Trophoblast cell (in vitro differentiated cells and primary cell): Measurements from ENCODE around the gene SORT1.

Source experiments
- DNase-seq, 2 donors: peaks; one replicate each; pipeline ENCODE4 v3.0.0-alpha.2; 2016
- H2AFZ ChIP-seq: 2 replicates; pipeline ENCODE4 v1.6.1; 2013; ENCODE audit warnings: low read length, moderate library complexity, mild to moderate bottlenecking; ENCODE audit not compliant: insufficient read depth, poor library complexity
- H2AK5ac ChIP-seq: 2 replicates; pipeline ENCODE4 v1.6.1; 2013; ENCODE audit warnings: mild to moderate bottlenecking, low read length
- H2BK120ac ChIP-seq: 2 replicates; pipeline ENCODE4 v1.6.1; 2013; ENCODE audit warnings: low read length, mild to moderate bottlenecking, moderate library complexity; ENCODE audit not compliant: insufficient read depth, poor library complexity
- H2BK12ac ChIP-seq: 2 replicates; pipeline ENCODE4 v1.6.1; 2013; ENCODE audit warnings: mild to moderate bottlenecking, low read length, moderate library complexity
- H2BK5ac ChIP-seq: 2 replicates; pipeline ENCODE4 v1.6.1; 2013; ENCODE audit warnings: low read length, low read depth, moderate library complexity, mild to moderate bottlenecking; ENCODE audit not compliant: poor library complexity
- H3K14ac ChIP-seq: 2 replicates; pipeline ENCODE4 v1.6.1; 2013; ENCODE audit warnings: mild to moderate bottlenecking, low read length
- H3K18ac ChIP-seq: 2 replicates; pipeline ENCODE4 v1.6.1; 2013; ENCODE audit warnings: mild to moderate bottlenecking, low read length
- H3K23ac ChIP-seq: 2 replicates; pipeline ENCODE4 v1.6.1; 2013; ENCODE audit warnings: low read length
- H3K27ac ChIP-seq: 2 replicates; pipeline ENCODE4 v1.5.1; 2013; ENCODE audit warnings: low read depth, mild to moderate bottlenecking, inconsistent platforms, low read length, moderate library complexity
- H3K27me3 ChIP-seq: 2 replicates; pipeline ENCODE4 v1.6.1; 2013; ENCODE audit warnings: inconsistent platforms, mild to moderate bottlenecking, low read length, moderate library complexity; ENCODE audit not compliant: insufficient read depth
- H3K36me3 ChIP-seq, 2 experiments: 1 replicate in 1 of 2; 2 replicates in 1 of 2; pipeline ENCODE4 v1.6.1; 2013; ENCODE audit warnings: low read length in 2 of 2, mild to moderate bottlenecking in 2 of 2, moderate library complexity in 1 of 2; ENCODE audit not compliant: insufficient read depth in 2 of 2, control insufficient read depth in 1 of 2
- H3K4ac ChIP-seq: 2 replicates; pipeline ENCODE4 v1.6.1; 2013; ENCODE audit warnings: low read depth, mild to moderate bottlenecking, low read length, moderate library complexity
- H3K4me1 ChIP-seq, 2 experiments: 1 replicate in 1 of 2; 2 replicates in 1 of 2; pipeline ENCODE4 v1.6.1; 2013; ENCODE audit warnings: low read length in 2 of 2, mild to moderate bottlenecking in 2 of 2, moderate library complexity in 1 of 2; ENCODE audit not compliant: insufficient read depth in 2 of 2, control insufficient read depth in 1 of 2
- H3K4me2 ChIP-seq: 2 replicates; pipeline ENCODE4 v1.6.1; 2013; ENCODE audit warnings: inconsistent platforms, mild to moderate bottlenecking, low read length, moderate library complexity
- H3K4me3 ChIP-seq: 2 replicates; pipeline ENCODE4 v1.5.1; 2013; ENCODE audit warnings: mild to moderate bottlenecking, low read depth, low read length, inconsistent platforms
- H3K79me1 ChIP-seq: one replicate; pipeline ENCODE4 v1.6.1; 2013; ENCODE audit warnings: low read length
- H3K79me2 ChIP-seq: 2 replicates; pipeline ENCODE4 v1.6.1; 2013; ENCODE audit warnings: low read length, mild to moderate bottlenecking; ENCODE audit not compliant: control insufficient read depth, insufficient read depth, poor library complexity
- H3K9ac ChIP-seq: 2 replicates; pipeline ENCODE4 v1.6.1; 2013; ENCODE audit warnings: mild to moderate bottlenecking, low read length
- H3K9me3 ChIP-seq: 2 replicates; pipeline ENCODE4 v1.6.1; 2013; ENCODE audit warnings: low read depth, mild to moderate bottlenecking, control low read depth, inconsistent platforms, low read length; ENCODE audit not compliant: insufficient read depth
- H4K12ac ChIP-seq: 2 replicates; pipeline ENCODE4 v1.6.1; 2013; ENCODE audit warnings: low read depth, mild to moderate bottlenecking, low read length, moderate library complexity
- H4K8ac ChIP-seq: 2 replicates; pipeline ENCODE4 v1.6.1; 2013; ENCODE audit warnings: low read depth, mild to moderate bottlenecking, low read length, moderate library complexity
- H4K91ac ChIP-seq: one replicate; pipeline ENCODE4 v1.6.1; 2013; ENCODE audit warnings: low read depth, mild to moderate bottlenecking, low read length, moderate library complexity
- WGBS: extraction: QIAGEN DNeasy Blood & Tissue Kit; methylation state at CpG from one replicate; pipeline ENCODE4 v1.1.7; 2013; ENCODE audit warnings: missing lambda C conversion rate; ENCODE audit not compliant: insufficient read length, insufficient coverage; ENCODE audit errors: extremely low coverage; 5-methylcytosine and 5-hydroxymethylcytosine counted together

The SORT1 gene

GRCh38 chr1:109423498-109423897 is 25.8 kb upstream of the SORT1 start:
- Histone ChIP-seq H3K23ac (no peak overlapping the region), H3K4me3 (no peak overlapping the region), H3K4ac (no peak overlapping the region), H2BK120ac (no peak overlapping the region), H3K4me2 (no peak overlapping the region), H3K36me3 (peaks cover 13 to 14% of the 10 kb centered on the region in 2 experiments), H3K27me3 (no peaks in the 10 kb centered on the region), H3K18ac (no peak overlapping the region), H4K8ac (no peak overlapping the region), H2BK5ac (no peak overlapping the region), H4K91ac (no peak overlapping the region), H3K9ac (no peak overlapping the region), H2BK12ac (no peak overlapping the region), H3K79me1 (peaks cover 3% of the 10 kb centered on the region), H3K4me1 (peaks cover 0 to 2% of the 10 kb centered on the region in 2 experiments), H4K12ac (no peak overlapping the region), H3K27ac (no peak overlapping the region), H3K9me3 (no peaks in the 10 kb centered on the region), H3K14ac (no peak overlapping the region), H2AFZ (no peak overlapping the region), H3K79me2 (peaks cover 6% of the 10 kb centered on the region), H2AK5ac (no peak overlapping the region)
- no peak for DNase-seq
- WGBS: 100% methylated on average over 1 of the region's 2 CpGs

GRCh38 chr1:109412551-109412950 is 14.8 kb upstream of the SORT1 start:
- Histone ChIP-seq H3K79me2 (no peaks in the 10 kb centered on the region), H3K4ac (no peak overlapping the region), H4K91ac (no peak overlapping the region), H4K8ac (no peak overlapping the region), H3K9me3 (no peaks in the 10 kb centered on the region), H3K18ac (no peak overlapping the region), H3K9ac (no peak overlapping the region), H2BK12ac (no peak overlapping the region), H4K12ac (no peak overlapping the region), H3K4me1 (no peaks in the 10 kb centered on the region), H3K27me3 (no peaks in the 10 kb centered on the region), H2BK120ac (no peak overlapping the region), H2BK5ac (no peak overlapping the region), H3K23ac (no peak overlapping the region), H3K27ac (no peak overlapping the region), H3K14ac (no peak overlapping the region), H3K36me3 (peaks cover 16 to 43% of the 10 kb centered on the region in 2 experiments), H2AK5ac (no peak overlapping the region), H3K4me3 (no peak overlapping the region), H3K79me1 (no peaks in the 10 kb centered on the region), H2AFZ (no peak overlapping the region), H3K4me2 (no peak overlapping the region)
- WGBS: no CpG with 5 or more reads among the region's 2 CpGs
- DNase-seq: no peak

- no peak overlapping the region for H4K8ac ChIP-seq
- H3K4me1 ChIP-seq: no peaks in the 10 kb centered on the region
- no peaks in the 10 kb centered on the region for H3K79me1 ChIP-seq
- H3K27ac ChIP-seq: no peak overlapping the region
- H3K4me3 ChIP-seq: no peak overlapping the region
- H3K36me3 ChIP-seq: peaks cover 22 to 26% of the 10 kb centered on the region in 2 experiments
- no peak for DNase-seq
- no peaks in the 10 kb centered on the region for H3K27me3 ChIP-seq
- H2AFZ ChIP-seq: no peak overlapping the region
- no peak overlapping the region for H2AK5ac ChIP-seq
- no peak overlapping the region for H4K12ac ChIP-seq
- no peak overlapping the region for H2BK120ac ChIP-seq
- H3K9me3 ChIP-seq: no peaks in the 10 kb centered on the region
- H3K14ac ChIP-seq: no peak overlapping the region
- H3K4ac ChIP-seq: no peak overlapping the region
- no peak overlapping the region for H3K4me2 ChIP-seq
- no CpG with 5 or more reads among the region's 4 CpGs for WGBS
- H4K91ac ChIP-seq: no peak overlapping the region
- no peaks in the 10 kb centered on the region for H3K79me2 ChIP-seq
- no peak overlapping the region for H3K23ac ChIP-seq
- no peak overlapping the region for H3K18ac ChIP-seq
- no peak overlapping the region for H2BK5ac ChIP-seq
- no peak overlapping the region for H3K9ac ChIP-seq
- H2BK12ac ChIP-seq: no peak overlapping the region
These were observed 7.1 kb upstream of the SORT1 start for GRCh38 chr1:109404838-109405237.

- Histone ChIP-seq H3K4ac (no peak overlapping the region), H3K23ac (no peak overlapping the region), H4K12ac (no peak overlapping the region), H2AFZ (no peak overlapping the region), H2BK5ac (no peak overlapping the region), H2AK5ac (no peak overlapping the region), H2BK120ac (no peak overlapping the region), H3K18ac (no peak overlapping the region), H3K9me3 (no peaks in the 10 kb centered on the region), H3K79me2 (peaks cover 9% of the 10 kb centered on the region), H3K36me3 (peaks cover 13 to 15% of the 10 kb centered on the region in 2 experiments), H2BK12ac (no peak overlapping the region), H3K9ac (no peak overlapping the region), H3K14ac (no peak overlapping the region), H4K8ac (no peak overlapping the region), H4K91ac (no peak overlapping the region), H3K4me1 (peaks cover 0 to 6% of the 10 kb centered on the region in 2 experiments), H3K79me1 (peaks cover 11% of the 10 kb centered on the region), H3K27me3 (no peaks in the 10 kb centered on the region), H3K4me3 (no peak overlapping the region), H3K4me2 (no peak overlapping the region), H3K27ac (no peak overlapping the region)
- DNase-seq: no peak
These were observed 4.3 kb upstream of the SORT1 start for GRCh38 chr1:109402025-109402424.
